ENCODE measurements around the gene SMARCE1.

SMARCE1 gene

DNA sequence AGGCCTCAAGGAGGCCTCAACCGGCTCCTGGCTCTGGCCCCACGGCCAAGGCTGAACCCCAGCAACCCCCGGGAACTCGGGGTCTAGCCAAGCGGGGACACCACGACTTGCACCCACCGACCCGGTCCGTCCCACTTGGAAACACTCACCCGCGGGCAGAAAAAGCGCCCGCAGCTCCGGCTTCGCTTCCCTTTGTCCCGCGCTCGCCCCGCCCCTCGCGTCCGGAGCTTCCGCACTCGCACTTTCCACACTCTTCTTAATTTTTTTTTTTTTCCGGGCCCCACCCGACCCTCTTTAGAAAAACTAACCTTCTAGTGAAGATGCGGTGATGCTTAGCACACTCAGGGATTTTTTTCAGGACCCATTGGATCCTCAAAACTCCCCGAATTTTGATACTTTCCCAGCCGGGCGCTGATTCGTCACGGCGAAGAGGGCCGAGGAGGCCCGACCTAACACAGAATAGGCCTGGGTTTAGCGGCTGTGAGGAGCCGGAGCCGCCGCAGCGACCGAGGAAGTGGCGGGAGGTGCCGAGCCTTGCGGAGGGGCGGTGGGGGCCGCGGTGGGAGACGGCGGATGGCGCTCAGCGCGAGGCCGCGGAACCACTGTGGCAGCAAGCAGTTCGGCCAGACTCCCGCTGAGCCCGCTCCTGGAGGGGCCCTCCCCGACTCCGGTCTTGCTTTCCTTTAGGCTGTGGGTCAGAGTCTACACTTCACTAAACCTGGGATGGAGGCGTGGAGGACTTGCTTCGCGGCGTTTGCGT, at the start of gene SMARCE1:
SMARCE1 (minus strand) TSS at position 195 of the 760 bp plus-strand sequence. CDS start 2,016 bp downstream, outside the sequence.
- peak; percentile 45 to 51 for DNase-seq (ENCODE audit: extremely low read depth in 1 of 2, low read depth in 1 of 2)

DNA sequence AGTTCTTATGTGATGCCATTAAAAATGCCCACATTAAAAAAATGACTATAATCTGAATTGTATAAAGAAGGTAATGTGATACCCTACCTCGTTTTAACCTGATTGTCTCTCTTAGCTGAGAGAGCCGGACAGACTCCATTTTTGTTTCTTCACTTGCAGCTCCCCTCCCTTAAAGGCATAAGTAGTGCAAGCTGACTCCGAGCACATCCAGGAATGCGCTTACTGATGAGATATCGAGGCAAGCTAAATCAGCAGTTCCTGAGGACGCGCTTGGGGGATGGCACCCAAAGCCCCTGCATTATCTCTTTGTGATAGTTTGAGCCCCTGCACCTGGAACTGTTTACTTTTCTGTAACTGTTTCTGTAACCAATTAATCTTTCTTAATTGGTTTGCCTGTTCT, 49.7 kb upstream of the SMARCE1 start:
- DNase-seq (ENCODE audit: extremely low read depth in 1 of 2, low read depth in 1 of 2) = no peak

DNA sequence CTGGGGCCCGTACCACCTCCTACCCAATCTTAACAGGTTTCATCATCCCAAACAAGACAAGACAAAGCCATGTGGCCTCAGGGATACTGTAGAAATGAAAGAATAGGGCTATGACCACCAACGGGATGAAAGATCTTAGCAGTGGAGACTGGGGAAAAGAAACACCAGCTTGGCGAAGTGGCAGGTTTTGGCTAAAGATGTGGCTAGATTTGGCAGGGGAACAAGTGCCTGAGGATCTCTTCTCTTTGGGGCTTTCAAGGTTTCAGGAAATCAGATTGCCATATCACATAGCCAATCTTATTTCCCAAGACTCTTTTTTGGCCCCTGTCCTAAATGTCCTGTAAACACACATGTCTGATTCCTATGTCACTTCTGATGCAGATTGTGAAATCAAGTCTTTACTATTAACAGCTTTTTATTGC, 49.0 kb upstream of the SMARCE1 start:
- no peak for DNase-seq (ENCODE audit: extremely low read depth in 1 of 2, low read depth in 1 of 2)

DNA sequence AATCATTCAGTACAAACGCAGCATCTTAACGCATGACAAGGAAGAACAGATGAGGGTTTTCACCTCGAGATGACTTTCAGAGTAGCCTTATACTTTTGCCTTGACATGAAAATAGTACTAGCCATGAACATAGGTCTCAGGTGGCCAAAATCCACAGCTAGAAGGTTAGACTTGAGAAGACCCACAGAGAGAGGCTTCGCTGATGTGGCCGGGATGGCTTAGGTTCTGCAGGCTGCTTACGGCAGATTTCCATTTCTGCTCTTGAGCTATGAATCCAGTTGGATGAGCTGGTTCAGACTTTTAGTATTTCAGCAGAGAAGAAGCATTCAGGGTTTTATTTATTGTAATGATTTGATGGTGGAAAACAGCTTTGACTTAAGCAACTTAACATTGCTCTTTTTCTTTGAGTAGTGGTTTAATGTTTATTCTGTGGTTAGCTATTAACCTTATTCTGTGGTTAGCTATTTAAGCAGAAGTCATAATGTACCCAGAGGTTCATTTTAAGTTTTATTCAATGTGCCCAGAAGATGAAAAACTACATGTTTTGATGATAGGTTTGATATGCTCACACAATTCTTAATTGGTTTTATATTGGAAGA, 48.4 kb upstream of the SMARCE1 start:
- no peak for DNase-seq (ENCODE audit: extremely low read depth in 1 of 2, low read depth in 1 of 2)

DNA sequence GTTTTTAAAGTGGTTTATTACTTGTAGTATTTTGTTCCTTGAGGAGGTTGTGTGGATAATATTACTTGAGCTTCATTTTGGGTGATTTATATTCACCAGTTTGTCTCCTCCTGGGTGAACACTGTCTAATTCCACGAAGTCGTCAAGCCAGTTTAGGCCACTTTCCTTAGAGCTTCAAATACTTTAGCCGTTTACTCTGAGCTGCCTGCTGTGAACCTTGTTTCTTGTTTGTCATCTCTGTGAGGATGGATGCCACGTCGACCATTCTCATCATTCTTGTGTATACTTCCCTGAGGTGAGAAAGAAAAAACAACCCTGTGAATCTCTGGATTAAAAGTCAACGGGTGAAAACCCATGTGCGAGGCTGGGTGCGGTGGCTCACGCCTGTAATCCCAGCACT, 47.0 kb upstream of the SMARCE1 start:
- no peak for DNase-seq (ENCODE audit: extremely low read depth in 1 of 2, low read depth in 1 of 2)

DNA sequence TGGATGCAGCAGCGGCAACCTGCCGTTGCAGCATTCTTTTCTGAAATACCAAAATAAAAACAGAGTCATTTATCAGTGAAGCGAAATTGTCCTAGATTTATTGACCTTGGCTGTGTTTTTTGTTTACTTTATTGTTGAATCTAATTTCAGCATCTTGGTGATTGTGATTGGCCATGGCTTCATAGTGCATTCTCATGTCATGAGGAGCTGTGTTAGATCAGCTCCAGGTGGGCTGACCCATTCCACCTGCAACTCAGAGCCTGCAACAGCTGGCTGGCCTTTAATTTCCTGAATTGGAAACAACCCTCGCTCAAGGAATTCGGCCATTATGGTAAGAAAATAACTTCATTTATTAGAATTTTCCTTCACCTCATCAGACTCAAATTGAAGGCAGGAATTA, 39.5 kb upstream of the SMARCE1 start:
- no peak for DNase-seq (ENCODE audit: extremely low read depth in 1 of 2, low read depth in 1 of 2)

DNA sequence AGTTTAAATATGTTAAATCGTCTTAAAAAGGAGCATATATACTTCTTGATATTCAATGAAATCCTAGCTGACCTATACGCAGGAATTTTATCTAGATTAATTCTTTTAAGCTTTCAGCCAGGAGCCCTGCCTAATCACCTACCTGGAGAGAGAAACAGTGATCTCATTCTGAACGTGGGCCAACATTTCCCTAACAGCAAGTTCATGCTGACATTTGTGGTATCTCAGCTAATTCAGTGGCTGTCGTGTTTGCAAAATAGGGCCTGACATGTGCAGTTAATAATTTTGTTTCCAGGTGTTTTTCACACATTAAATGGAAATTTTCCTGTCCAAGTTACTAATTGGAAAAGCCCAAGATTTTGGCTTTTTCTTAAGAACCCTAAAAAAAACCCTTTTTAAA, 38.6 kb upstream of the SMARCE1 start:
- no peak for DNase-seq (ENCODE audit: extremely low read depth in 1 of 2, low read depth in 1 of 2)

DNA sequence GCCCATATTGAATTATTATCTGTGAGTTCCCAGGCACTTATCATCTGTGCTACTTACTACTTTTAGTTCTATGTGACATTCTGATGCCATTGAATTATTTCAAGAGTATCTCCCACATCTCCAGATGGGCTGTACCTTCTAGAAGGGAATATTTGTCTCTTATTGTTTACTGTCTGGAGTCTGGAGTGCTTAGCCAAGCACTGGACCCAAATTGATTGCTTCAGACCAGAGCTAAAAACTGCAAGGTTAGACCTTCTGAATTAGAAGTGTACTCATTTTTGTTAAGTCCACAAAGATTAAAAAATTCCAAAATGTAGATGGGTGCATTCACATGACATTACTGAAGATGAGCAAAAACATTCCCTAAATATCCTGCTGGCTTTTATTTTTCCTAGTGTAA, 33.4 kb upstream of the SMARCE1 start:
- no peak for DNase-seq (ENCODE audit: extremely low read depth in 1 of 2, low read depth in 1 of 2)

DNA sequence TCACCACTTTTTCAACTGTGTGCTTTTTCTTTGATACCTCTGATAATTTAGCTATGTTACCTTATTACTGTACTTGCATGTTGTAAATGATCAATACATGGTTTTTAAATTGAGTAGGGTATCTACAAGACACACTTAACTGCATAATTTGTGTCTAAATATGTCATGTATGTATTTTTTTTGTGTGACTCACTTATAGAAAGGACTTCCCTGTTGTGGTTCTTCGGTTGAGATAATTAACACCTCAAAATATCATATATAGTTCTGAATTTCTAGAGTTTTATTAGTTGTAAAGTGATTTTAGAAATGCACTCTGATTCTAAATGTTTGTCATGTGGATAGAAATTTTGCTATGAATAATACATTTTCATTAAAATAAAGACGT, 31.9 kb upstream of the SMARCE1 start:
- DNase-seq (ENCODE audit: extremely low read depth in 1 of 2, low read depth in 1 of 2) = no peak

DNA sequence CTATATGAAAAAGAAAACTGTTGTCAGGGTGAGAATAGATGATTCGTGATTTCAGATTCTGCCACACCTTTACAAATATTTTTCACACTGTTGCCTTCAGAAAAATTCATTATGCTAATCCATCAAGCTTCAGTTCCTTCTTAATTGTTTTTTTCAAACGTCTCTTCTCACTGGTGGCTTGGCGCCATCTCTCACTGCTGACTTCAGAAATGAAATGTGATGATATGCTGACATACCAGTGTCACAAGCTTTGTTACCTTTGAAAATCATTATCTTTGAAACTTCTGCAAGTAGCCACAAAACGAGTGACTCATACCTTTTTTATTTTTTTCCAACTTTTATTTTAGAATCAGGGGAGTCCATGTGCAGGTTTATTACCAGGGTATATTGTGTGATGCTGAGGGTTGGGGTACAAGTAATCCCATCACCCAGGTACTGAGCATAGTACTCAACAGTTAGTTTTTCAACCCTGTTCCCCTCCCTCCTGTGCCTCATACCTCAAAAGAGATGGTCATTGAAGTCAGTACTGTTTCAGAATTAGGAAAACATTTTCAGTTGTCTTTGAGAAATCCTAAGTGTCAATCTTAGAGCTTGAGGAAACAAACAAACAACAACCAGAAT, 31.4 kb upstream of the SMARCE1 start:
- no peak for DNase-seq (ENCODE audit: extremely low read depth in 1 of 2, low read depth in 1 of 2)

DNA sequence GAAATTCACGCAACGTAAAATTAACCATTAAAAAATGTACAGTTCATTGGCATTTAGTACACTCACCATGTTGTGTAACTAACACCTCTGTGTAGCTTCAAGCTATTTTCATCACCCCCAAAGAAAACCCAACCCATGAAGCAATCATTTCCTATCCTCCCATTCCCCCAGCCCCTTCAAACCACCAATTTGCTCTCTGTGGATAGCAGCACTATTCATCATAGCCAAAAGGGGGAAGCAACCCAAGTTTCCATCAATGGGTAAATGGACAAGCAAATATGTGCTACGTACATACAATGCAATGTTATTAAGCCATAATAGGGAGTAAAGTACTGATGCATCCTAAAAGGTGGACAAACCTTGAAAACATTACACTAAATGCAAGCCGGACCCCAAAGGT, 28.3 kb upstream of the SMARCE1 start:
- no peak for DNase-seq (ENCODE audit: extremely low read depth in 1 of 2, low read depth in 1 of 2)

DNA sequence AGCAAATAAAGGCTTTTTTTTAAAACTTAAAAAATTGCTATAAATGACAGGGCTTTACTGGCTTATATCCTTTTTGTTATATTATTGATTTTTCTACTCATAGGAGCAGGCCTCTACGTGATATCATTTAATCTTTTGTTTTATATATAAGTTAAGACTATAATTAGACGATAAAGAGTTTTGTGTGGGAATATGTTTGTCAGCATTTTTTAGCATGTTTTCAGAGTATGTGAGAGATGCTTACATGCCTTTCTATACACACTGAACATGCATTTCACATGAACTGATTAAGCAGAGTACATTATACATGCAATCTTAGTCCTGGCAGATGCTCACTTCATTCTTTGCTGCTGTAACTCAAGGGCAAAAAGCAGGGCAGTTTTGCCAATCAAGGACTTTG, 25.0 kb upstream of the SMARCE1 start:
- DNase-seq (ENCODE audit: extremely low read depth in 1 of 2, low read depth in 1 of 2) = no peak

DNA sequence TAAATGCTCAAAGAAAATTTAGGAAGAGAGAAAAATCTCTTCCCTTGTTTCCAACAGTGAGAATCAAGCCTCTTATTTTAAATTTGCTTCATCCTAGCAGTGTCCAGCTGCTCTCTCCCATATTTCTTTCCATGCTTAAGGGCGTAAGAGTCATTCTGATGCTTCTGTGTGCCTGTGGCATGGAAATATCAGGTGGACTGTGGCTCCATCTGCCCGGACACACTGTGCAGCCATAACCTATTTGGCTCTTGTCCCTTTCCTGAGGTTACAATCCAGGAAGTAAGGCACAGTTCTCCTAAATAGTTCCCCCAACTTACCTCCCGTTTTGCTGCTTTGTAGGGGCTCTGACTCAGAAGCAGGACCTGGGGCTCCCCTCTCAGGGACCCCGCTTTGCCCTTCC, 23.7 kb upstream of the SMARCE1 start:
- no peak for DNase-seq (ENCODE audit: extremely low read depth in 1 of 2, low read depth in 1 of 2)

DNA sequence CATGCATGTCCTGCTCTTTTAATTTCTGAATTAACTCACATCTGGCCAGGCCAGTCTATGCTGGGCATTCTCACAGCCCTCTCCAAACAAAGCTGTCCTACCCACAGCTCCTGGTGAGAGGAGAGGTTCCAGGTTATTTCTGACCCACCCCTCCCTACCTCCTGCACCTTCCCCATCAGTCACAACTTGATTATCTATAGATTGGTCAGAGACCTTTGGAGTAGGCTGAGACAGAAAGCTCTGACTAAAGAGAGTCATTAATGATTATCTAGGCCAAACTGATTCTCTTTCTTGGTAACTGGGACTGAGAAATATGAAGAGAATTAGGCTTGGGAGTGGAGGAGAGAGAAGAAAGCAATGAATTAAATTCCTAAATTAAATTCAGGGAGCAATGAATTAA, 18.7 kb upstream of the SMARCE1 start:
- no peak for DNase-seq (ENCODE audit: extremely low read depth in 1 of 2, low read depth in 1 of 2)

DNA sequence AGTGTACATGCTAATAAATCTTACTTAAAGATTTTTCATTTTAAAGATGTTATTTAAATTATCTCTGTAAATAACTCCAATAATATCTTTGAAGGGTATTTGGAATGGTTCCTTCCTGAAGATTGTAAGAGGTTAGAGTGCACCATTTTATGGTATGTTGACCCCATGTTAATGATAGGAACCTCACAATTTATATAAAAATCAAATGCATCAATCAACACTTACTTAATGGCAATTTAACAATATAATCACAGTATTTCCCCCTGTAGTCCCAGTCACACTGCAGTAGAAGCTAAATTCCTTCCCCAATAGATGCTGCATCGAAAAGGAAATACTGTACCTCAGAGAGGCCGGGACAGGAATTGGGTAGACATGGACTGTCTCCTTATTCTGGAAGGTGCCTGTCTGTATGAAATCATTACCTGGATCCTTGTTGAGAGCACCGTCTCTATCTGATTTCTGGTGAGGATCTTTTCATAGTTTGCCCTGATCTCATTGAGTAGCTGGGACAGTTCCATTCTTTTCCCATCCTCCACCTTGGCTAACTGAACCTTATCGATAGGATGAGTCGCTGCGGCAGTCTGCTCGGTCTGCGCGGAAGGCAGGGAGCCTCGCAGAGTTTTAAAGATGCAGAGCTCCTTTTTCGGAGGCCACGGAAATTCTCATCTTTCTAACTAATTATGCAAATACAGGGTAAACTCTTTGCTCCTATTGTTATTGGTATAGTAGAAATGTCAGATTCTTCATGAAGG, 17.1 kb upstream of the SMARCE1 start, which contains the start of gene KRT222:
KRT222 (minus strand) TSS at position 596 of the 752 bp plus-strand sequence; CDS start at position 518, 78 bp downstream.
- no peak for DNase-seq (ENCODE audit: extremely low read depth in 1 of 2, low read depth in 1 of 2)

DNA sequence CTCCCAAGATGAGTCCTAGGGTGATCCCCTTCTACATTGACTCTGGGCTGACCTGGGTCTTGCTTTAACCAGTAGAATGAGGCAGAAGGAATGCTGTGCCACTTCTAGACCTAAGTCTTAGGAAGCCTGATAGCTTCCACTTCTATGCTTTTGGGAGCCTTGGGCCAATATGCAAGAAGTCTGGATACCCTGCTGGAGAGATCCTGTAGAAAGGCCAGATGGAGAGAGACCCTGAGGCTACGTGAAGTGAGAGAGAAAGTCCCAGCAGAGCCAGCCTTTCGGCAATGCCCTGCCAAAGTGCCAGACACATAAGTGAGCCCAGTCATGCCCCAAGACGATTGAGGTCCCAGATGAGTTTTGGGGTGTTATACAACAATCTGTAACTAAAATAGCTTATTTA, 15.6 kb upstream of the SMARCE1 start:
- DNase-seq (ENCODE audit: extremely low read depth in 1 of 2, low read depth in 1 of 2) = no peak

DNA sequence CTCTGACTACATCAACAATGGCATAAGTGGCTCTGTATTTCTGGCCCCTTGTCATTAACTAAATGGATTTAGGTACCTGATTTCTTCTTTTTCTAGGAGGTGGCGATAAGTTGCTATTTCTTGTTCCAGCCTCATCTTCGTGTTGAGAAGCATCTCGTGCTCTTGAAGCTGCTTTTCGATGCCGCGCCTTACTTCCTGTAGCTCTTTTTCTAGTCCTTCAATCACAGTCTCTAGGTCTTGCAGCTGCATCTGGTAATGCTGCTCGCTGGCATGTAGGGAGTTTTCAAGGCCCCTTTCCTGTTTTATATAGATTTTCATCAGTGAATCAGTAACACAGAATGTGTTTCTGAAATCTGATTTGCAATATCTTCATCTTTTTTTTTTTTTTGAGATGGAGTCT, 12.3 kb upstream of the SMARCE1 start:
- DNase-seq (ENCODE audit: extremely low read depth in 1 of 2, low read depth in 1 of 2) = no peak

DNA sequence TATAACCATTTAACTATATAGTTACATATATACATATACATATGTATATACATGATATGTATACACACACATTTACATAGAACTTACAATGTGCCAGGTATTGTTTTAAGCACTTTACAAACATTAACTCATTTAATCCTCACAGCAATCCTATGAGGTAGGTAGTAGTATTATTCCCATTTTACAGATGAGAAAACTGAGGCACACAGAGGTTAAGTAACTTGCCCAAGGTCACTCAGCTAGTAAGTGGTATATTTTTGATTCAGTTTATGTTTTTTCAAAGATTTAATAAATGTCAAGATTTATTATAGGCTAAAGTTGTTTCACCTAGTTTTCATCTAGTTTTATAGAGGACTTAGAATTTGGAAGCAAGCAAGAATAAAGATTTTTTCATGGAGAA, 10.8 kb upstream of the SMARCE1 start:
- no peak for DNase-seq (ENCODE audit: extremely low read depth in 1 of 2, low read depth in 1 of 2)

DNA sequence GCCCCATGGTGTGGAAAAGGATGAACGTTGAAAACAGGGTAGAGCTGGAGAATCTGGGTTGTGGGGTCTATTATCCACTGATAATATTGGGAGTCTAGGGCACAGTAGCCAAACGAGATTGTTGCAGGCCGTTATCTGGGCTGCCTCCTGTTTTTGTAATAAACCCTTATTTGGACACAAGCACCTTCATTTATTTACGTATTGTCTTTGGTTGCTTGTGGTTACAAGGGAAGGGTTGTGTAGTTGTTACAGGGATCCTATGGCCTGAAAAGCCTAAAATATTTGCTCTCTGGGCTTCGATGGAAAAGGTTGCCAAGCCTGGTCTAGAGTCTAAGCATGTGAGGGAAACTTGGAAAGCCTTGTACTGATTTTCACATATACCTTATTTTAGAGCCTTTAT, 4.3 kb upstream of the SMARCE1 start:
- no peak for DNase-seq (ENCODE audit: extremely low read depth in 1 of 2, low read depth in 1 of 2)

DNA sequence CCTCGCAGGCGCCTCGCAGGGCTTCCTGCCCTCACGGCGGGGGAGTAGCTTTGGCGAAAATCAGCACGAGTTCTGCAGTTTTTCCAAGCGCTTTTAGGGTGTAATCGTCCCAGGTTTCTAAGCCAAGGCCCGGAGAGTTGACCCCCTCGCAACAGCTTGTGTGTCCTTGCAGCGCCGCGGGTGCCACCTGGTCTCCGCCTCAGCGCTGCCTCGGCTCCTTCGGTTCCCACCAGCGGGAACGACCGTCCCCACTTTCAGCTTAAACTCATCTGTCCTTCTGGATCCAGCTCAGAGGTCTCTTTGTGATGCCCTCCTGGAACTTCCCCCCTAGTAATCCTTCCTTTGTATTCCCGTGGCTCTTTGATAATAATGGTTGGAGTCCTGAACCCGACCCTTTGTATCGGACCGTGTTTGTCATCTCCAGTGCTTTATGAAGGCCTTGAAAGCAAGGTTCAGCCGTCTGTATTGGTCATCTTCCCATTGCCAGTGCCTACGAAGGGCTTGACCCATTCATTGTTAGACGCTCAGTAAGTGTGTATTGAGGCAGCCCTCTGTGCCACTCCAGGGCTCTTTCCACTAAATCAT, 858 bp upstream of the SMARCE1 start:
- no peak for DNase-seq (ENCODE audit: extremely low read depth in 1 of 2, low read depth in 1 of 2)
